Stimulated activated CD4-positive, alpha-beta T cell treated with anti-CD3 and anti-CD28 coated beads, TNF-alpha, amount 100 ng/mL, for 4 hours (primary cell): ENCODE measurements around the gene ARHGEF12.

Experiments
- DNase-seq, 3 experiments: peaks; one replicate each; pipeline ENCODE4 v3.0.0-alpha.2; 2020; ENCODE audit warnings: low read depth in 3 of 3

The ARHGEF12 gene, protein sequence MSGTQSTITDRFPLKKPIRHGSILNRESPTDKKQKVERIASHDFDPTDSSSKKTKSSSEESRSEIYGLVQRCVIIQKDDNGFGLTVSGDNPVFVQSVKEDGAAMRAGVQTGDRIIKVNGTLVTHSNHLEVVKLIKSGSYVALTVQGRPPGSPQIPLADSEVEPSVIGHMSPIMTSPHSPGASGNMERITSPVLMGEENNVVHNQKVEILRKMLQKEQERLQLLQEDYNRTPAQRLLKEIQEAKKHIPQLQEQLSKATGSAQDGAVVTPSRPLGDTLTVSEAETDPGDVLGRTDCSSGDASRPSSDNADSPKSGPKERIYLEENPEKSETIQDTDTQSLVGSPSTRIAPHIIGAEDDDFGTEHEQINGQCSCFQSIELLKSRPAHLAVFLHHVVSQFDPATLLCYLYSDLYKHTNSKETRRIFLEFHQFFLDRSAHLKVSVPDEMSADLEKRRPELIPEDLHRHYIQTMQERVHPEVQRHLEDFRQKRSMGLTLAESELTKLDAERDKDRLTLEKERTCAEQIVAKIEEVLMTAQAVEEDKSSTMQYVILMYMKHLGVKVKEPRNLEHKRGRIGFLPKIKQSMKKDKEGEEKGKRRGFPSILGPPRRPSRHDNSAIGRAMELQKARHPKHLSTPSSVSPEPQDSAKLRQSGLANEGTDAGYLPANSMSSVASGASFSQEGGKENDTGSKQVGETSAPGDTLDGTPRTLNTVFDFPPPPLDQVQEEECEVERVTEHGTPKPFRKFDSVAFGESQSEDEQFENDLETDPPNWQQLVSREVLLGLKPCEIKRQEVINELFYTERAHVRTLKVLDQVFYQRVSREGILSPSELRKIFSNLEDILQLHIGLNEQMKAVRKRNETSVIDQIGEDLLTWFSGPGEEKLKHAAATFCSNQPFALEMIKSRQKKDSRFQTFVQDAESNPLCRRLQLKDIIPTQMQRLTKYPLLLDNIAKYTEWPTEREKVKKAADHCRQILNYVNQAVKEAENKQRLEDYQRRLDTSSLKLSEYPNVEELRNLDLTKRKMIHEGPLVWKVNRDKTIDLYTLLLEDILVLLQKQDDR (N-terminal part only)

DNA sequence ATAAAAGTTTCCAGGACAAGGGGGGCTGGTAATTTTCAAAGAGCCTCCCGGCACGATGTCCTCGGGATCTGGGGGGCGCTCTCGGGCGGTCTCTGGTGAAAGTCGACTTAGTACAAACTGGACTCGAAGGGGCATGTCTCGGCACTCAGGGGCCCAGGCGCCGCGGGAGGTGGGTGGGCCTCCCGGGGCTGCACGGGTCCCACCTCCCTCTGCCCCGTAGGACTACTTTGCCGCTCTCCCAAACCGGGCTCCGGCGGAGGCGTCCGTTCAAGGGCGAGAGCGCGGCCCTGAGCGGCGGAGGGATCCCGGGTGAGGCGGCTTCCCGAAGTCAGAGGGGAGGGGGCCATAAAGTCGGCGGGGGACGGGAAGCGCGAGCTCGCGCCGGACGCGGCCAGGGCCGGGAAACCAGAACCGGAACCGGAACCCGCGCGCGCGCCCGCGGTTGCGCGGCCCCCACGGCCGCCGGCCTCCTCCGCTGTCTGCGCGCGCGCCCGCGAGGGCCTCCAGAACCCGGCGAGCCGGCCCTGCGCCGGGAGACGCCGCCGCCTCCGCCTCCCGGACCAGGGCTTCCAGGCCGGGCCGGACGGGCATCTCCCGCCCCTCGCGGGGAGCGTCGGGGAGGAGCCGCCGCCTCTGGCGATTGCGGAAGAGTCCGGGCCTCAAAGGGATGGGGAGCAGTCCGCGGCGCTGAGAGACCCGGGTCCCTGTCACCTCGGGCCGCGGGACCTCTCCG is at the start of gene ARHGEF12:
Gene ARHGEF12, plus strand, starts transcription at position 506 of the 733 bp plus-strand sequence. CDS start 831 bp downstream, outside the sequence.
- DNase-seq: peak; percentile 57 to 73 (median 68)

DNA sequence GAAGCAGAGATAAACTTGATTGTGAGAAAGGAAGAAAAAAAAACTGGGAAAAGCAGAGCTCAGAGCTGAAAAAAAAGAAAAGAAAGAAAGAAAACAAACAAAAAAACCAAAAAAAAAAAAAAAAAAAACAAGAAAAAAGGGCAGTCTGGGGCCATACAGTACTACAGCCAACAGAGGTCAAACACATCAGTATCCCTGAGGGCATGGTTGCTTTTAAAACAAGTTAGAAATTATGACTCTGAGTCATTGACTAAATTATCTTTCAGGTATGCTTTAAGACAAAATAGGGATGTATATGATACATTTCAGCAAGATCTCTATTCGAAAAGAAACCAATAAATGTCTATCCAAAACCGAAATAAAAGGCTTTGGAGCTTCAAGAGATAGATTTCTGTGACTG is 48.2 kb upstream of the ARHGEF12 start:
- no peak for DNase-seq

DNA sequence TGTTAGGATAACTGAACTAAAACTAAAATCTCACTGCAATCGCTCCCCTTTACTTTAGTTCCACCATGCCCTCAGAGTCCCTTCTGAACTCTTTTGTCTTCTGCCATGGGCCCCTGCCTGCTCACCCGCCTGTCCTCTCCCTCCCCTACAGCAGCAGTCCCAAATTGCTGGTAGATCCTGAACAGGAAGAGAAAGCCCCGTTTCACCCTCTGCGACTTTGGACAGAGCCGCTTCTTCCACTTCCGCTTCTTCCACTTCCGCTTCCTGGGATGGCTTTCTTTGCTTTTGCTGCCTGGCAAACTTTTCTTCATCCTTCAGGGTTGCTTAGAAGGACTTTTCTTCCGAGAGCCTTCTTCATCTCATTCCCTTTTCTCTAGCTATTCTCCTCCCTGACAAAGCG is 46.8 kb upstream of the ARHGEF12 start:
- no peak for DNase-seq

DNA sequence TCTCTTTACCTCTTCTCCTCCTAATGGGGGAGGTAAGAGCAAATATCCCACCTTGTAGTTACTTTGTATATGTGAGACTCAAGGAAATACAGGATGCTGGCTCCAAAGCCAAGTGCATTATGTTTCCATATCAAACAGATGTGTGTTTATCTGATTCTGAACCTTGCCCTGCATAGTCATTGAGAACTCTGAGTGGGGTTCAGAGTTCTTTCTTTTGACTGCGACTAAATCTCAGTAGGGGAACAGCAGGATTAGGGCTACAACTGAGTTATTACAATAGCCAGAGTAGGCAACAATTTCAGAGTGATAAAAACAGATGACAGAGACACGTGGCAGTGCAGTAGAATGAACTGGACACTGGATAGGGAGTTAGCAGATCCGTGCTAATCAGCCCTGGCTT is 45.3 kb upstream of the ARHGEF12 start:
- DNase-seq: no peak

DNA sequence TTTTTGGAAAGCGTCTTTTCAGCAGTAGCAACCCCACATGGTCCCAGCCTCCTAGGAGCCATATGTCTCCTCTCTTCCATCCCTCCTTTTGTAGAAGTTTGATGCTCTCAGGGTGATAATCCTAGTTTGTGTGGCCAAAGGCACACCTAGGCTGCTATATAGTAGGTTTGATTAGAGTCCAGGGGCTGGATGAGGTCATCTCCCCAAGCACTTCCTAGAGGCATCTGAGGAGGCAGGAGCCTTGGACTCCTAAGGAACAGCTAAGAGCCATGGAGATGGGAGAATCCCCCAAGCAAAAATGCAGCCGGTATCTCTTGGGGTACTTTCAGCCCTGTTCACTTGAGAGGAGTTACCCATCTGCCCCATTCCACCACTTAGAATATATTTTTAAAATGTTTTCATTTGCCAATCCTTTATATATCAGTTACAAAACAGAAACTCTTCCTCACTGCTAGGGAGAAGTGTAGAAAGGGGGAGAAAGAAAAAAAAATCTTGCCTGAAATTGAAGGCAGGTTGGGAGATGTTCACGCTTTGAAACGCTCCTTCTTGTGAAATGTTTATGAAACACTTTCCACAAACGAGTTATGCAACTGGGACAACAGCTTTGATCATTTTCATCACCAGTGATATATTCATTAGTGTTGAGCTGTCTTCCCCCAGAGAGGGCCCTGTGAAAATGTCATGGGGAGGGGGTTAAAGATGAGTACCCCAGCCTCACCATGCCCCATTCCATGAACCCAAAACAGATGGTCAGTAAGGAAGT is 43.0 kb upstream of the ARHGEF12 start:
- no peak for DNase-seq

DNA sequence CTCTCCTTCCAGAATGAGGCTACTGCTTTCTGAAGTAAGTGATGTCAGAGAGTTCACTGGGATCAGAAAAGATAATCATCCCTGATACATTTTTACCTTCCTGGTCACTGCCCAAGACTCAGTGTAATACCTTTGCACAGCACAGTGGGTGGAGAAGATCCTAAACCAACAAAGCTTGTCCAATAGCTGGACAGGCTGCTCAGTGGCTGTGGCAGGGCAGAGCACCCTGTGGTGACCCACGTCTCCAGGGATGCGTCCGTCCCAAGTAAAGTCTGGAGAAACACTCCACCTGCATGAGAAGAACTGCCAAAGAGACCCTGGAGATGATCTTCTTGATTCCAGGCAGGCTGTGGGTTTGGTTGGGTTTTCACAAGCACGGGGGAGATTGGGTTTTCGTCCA is 42.1 kb upstream of the ARHGEF12 start:
- no peak for DNase-seq

DNA sequence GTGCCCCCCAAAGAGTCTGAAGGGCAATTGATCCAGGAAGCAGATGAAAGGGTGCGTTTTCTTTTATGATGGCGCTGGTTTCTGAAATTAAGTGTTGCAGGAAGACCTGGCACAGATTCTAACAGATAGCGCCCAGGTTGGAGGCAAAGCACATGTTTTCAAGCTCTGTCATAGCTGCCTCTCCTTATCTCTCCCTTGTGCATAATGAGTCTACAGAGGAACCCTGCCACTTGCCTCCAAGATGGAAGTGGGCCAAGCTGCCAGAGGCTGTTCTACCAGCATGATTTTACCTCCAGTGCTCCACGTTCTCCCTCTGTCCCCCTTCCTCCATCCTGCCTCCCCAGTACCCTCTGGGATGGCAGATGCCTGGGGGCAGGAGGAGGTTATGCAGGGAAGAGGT is 41.1 kb upstream of the ARHGEF12 start:
- DNase-seq: no peak

DNA sequence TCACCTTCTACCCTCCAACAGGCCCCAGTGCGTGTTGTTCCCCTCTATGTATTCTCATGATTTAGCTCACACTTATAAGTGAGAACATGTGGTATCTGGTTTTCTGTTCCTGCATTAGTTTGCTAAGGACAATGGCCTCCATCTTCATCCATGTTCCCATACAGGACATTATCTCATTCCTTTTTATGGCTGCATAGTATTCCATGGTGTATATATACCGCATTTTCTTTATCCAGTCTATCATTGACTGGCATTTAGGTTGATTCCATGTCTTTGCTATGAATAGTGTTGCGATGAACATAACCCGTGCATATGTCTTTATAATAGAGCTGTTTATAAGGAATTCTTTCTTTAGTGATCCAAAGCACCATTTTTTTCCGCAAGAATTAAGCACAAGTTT is 39.7 kb upstream of the ARHGEF12 start:
- DNase-seq: no peak

DNA sequence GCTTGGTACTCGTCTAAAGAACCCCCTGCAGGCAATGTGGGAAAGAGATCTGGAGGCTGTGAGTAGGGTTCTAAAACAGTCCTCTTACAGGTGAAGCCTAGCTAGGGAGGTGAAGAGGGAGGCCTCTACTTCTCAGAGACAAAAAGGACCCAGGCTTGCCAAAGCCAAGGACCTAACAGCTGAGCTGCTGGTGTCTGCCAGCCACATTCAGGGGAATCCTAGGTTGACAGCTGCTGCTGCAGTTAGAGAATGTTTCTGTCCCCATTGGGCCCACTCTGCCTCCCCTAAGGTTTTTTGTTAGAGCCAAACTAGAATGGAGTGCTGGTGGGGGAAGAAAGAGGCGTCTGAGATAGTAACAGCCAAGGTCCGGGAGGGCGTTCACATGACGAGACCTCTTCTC is 37.8 kb upstream of the ARHGEF12 start:
- DNase-seq: no peak

DNA sequence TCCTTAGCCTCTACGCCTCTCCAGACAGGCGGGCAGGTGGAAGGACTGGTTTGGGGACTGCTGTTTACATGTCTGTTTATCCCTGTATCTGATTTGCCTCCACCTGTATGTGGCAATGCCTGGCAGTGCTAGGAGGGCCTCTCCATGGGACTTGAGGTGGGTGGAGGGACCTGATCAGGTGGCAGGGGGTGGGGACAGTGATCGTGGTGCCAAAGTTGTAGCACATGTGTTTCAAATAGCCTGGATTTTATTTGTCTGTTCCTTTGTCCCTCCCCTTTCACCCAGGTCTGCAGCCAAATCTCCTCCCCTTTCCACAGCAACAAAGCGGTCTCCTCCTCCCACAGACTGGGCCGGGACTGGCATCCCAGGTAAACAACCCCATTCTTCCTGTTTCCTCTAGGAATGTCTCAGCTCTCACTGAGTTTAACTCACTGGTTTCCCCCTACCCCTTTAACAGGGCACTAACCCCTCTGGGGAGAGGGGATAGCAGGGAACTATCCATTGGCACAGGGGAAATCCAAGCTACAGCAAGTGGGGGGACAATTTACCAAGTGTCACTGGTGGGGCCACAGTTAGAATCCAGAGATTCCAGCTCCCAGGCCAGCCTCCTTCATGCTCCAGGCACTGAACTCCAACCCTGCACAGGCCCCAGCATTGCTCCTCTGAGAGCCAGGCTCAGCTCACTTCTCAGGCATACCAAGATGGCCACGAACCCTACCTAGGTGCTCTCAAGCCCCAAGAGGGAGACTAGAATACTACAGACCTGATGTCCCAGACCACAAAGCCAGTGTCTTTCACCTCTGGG is 34.0 kb upstream of the ARHGEF12 start:
- DNase-seq: no peak

DNA sequence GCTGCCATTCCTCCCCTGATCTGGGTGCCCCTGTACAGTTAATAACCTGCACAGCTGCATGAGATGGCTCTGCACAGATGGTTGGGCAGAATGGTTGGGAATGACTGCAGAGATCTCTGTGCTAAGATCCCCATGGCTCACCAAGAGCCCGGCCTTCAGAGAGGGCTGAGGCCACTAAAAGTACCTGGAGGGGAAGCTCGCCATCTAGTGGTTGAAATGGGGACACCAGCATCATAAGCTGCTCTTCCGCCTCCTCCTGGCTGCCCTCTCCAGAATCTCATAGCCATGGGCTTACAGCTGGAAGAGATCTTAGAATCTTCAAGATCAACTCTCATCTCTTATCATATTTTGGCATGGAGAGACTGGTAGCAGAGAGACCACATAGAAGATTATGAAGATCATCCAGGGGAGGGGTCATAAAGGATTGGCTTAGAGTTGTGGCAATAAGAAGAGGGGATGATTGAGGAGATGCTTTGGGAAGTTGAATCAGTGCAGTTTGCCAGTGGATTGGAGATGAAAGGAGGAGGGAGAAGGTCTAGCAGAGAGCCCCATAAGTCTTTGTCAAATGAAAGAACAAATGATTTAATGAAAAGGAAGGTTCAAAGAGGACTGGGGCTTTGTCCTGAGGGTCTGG is 33.1 kb upstream of the ARHGEF12 start:
- DNase-seq: peak in 2 of 3 experiments; percentile 15 to 19

DNA sequence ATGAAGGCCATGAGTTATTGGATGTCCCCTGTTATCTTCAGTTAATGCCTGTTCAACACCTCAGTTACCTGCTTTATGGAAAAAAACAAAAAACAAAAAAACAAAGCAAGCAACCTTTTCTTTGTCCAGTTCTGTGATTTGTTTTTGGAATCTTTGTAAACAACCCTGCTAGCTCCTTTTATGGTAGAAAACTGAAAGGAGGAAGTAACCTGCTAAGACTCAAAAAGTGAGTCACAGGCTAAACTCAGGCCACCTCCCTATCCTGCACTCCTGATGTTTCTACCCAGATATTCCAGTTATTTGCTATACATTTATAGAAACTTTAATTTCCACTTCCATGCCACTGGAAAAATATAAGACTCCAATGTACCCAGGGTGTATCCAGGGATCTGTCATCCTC is 31.7 kb upstream of the ARHGEF12 start:
- DNase-seq: no peak

DNA sequence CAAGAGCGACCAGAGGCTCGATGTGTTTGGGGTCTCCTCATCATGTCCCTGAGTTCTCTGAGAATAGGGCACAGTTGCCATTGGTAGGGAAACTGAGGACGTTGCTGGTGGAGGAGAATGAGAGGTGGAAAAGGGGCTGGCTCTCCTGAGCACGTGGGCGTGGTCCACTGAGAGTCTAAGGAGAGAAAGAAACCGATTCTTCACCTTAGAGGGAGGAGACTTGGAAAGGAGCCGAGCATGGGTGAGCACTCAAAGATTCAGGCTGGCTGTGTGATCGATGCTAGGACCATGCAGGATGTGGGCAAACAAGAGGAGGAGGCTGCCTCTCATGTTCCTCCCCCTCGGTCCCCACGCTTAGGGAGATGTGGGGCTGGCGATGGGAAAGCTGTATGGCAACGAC is 30.9 kb upstream of the ARHGEF12 start:
- DNase-seq: no peak

DNA sequence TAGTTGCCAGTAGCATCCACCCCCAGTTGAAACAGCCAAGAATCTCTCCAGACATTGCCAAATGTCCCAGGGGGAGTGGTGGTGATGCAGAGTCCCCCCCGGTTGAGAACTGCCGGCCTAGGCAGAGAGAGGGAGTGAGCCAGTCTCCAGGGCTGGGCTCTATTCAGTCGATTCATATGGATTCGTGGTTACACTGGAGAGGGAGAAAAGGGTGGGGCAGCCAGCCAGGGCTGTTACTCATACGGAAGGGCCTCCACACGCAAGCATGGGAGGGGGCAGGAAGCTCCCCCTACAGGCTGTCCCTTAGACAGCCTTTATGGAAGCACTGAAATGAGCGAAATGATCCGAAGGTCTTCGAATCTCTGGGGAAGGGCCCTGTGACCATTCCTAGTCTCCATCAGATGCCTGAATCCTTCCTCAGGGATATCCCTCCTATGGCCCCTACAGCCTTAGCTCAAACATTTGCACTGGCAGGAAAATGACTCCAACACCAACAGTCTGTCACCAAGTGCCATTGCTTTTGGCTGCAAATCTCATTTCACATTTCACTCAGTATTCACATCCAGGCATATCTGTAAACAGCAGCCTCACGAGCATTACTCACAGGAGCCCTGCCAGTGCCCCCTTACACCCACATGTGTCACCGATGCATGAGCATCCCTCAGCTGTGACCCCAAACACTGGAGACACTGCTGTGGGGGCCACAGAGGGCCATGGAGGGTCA is 29.5 kb upstream of the ARHGEF12 start:
- no peak for DNase-seq

DNA sequence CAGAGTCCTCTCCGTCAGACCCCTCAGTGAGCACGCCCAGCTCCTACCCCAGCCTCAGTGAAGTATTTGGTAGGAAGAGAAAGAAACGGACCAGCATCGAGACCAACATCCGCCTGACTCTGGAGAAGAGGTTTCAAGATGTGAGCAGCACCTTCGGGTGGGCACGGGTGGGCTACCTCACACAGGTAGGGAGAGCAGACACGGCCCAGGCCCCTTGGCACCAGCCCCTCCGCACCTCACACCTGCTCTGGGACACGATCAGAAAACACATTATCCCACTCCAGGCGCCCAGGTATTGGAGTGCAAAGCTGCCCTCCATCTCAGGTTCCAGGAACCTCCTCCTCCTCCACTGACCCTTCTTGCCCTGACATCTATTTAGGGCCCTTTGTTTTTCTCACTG is 28.7 kb upstream of the ARHGEF12 start:
- no peak for DNase-seq

DNA sequence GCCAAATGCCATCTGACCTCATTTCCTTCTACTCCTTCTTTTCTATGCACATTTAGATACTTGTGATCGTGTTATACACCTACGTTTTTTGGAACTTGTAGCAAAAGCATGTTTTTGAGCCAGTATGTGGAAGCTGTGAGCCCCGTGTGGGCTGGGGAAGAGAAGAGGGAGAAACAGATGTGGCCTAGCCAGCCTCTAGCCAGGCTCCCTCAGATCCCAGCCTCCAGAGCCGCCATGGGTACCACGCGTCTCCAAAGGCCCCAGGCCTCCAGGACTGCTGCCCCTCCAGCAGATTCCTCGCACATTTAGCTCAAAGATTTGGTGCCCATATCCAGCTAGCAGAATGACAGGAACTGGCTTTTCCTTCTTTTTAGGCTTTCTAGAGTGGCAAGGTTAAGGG is 28.1 kb upstream of the ARHGEF12 start:
- DNase-seq: no peak

DNA sequence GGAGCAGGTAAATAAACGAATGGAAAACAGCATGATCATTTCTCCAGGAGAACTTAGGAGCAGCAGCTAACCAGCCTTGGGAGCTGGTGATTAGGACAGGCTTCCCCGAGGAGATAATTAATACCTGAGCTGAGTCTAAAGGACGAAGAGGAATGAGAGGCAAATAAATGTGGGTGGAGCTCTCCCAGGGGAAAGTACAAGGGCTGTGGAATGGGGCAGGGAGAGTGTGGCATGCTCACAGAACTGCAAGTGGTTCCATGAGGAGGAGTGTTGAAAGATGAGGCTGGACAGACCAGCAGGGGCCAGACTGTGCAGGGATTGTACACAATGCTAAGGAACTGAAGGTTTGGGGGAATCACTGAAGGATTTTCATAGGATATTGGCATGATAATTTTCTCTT is 25.3 kb upstream of the ARHGEF12 start:
- DNase-seq: no peak

DNA sequence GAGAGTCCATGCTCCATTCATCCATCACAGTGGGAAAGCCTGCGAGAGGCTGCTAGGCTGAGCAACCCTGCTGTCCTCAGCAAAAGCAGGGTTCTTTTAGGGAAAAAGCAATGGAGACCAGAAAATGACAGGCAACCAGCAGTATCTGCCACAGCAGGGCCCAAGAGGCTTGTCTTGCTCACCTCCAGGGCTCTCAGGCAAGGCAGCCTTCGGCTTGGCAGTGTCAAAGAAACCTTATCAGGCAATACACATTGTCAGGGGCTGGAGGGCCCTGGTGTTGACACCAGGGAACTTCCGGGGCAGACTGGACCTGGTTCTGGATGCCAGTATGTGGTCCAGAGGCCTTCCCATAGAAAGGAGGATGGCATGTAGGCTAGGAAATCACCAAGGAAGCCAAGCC is 21.4 kb upstream of the ARHGEF12 start:
- DNase-seq: no peak
